Peyer's patch (tissue), 4 donors: Measurements from ENCODE around the gene LMOD1. TPM values are rescaled to one million over a fixed set of nuclear protein-coding genes. Genes with fewer than 3 reads are reported as not detected.
A peak's percentile ranks its signal among the peaks of the same experiment; 100 is the strongest.

Experiments
- DNase-seq, 3 donors: peaks; one replicate each; pipeline ENCODE4 v3.0.0-alpha.2; 2017 to 2019
- H3K27ac ChIP-seq, 4 donors: fragments of 200-600 bp; sonication (generic); one replicate each; pipeline ENCODE4 v1.5.1; 2016 to 2019
- H3K27me3 ChIP-seq, 2 donors: fragments of 200-600 bp; sonication (generic); one replicate each; pipeline ENCODE4 v1.5.1; 2019
- H3K36me3 ChIP-seq, 3 donors: fragments of 200-600 bp; sonication (generic); one replicate each; pipeline ENCODE4 v1.5.1; 2016 to 2019
- H3K4me1 ChIP-seq, 4 donors: fragments of 200-600 bp; sonication (generic); one replicate each; pipeline ENCODE4 v1.5.1; 2016 to 2019
- H3K4me3 ChIP-seq, 4 donors: fragments of 200-600 bp; sonication (generic); 1 replicate in 3 of 4; 2 replicates in 1 of 4; pipeline ENCODE4 v1.5.1; 2016 to 2019; ENCODE audit warnings: mild to moderate bottlenecking in 1 of 4
- H3K9me3 ChIP-seq, 4 donors: fragments of 200-600 bp; sonication (generic); one replicate each; pipeline ENCODE4 v1.5.1; 2016 to 2019; ENCODE audit warnings: mild to moderate bottlenecking in 1 of 4
- POLR2A ChIP-seq, 2 donors: fragments of 450-650 bp; IDR thresholded peaks; one replicate each; pipeline ENCODE4 v1.5.1; 2017; ENCODE audit warnings: antibody characterized with exemption in 2 of 2, mild to moderate bottlenecking in 2 of 2, moderate library complexity in 2 of 2
- total RNA-seq, 4 donors: library from RNA; depleted of rRNA; stranded (reverse); fragments of >200 nt; gene quantifications; one replicate each; pipeline ENCODE4 v1.1.0, GENCODE V29; 2016
- TF ChIP-seq, protein P1 (sequence below), 6 experiments: fragments of 450-650 bp in 4 of 6; fragments of 200-600 bp in 2 of 6; sonication (generic) in 1 of 6; IDR thresholded peaks; one replicate each; pipeline ENCODE4 v1.5.1; 2017 to 2019; ENCODE audit warnings: antibody characterized with exemption in 6 of 6, mild to moderate bottlenecking in 3 of 6, moderate library complexity in 1 of 6

Gene LMOD1
- total RNA-seq, 4 donors from 2014 or later, result 10.0 to 70.1 (median 32.6) TPM

DNA sequence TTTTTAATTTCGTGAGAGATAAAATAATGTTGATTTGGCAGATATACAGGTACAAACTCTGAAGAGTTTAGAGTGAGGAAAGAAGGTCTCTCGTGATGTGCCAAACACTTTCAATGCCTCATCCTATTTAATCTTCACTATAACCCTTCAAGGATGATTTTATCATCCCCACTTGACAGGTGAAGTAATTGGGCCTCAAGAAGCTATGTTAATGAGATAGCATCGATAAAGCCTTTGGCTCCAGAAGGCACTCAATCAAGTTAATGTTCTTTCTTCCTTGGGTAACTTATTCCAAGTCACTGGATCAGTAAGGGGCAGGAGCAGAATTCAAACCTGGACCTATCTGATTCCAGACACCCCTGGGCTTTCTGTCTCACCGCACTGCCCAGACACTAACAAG lies 7.2 kb downstream of the LMOD1 start:
- Histone ChIP-seq H3K27me3 (no peaks in the 10 kb centered on the region), H3K27ac (peak overlapping the region in 2 of 4 donors; percentile 2 to 81), H3K4me1 (no peaks in the 10 kb centered on the region), H3K9me3 (no peaks in the 10 kb centered on the region), H3K4me3 (no peak overlapping the region), H3K36me3 (no peaks in the 10 kb centered on the region)
- no peak for DNase-seq
- TF ChIP-seq POLR2A (IDR thresholded peaks at IDR 0.05), result no peak
- TF ChIP-seq, protein P1, sequence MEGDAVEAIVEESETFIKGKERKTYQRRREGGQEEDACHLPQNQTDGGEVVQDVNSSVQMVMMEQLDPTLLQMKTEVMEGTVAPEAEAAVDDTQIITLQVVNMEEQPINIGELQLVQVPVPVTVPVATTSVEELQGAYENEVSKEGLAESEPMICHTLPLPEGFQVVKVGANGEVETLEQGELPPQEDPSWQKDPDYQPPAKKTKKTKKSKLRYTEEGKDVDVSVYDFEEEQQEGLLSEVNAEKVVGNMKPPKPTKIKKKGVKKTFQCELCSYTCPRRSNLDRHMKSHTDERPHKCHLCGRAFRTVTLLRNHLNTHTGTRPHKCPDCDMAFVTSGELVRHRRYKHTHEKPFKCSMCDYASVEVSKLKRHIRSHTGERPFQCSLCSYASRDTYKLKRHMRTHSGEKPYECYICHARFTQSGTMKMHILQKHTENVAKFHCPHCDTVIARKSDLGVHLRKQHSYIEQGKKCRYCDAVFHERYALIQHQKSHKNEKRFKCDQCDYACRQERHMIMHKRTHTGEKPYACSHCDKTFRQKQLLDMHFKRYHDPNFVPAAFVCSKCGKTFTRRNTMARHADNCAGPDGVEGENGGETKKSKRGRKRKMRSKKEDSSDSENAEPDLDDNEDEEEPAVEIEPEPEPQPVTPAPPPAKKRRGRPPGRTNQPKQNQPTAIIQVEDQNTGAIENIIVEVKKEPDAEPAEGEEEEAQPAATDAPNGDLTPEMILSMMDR (IDR thresholded peaks at IDR 0.05), result no peak

GRCh38 chr1:201938440-201939035 lies 7.8 kb downstream of the LMOD1 start:
- H3K9me3 ChIP-seq, result no peaks in the 10 kb centered on the region
- no peaks in the 10 kb centered on the region for H3K27me3 ChIP-seq
- TF ChIP-seq POLR2A (IDR thresholded peaks at IDR 0.05), result no peak
- TF ChIP-seq, protein P1 (IDR thresholded peaks at IDR 0.05), result no peak
- DNase-seq, result no peak
- no peak overlapping the region for H3K4me3 ChIP-seq
- no peaks in the 10 kb centered on the region for H3K4me1 ChIP-seq
- H3K27ac ChIP-seq, result peak overlapping the region in 3 of 4 donors; percentile 31 to 81 (median 50)
- no peaks in the 10 kb centered on the region for H3K36me3 ChIP-seq

DNA sequence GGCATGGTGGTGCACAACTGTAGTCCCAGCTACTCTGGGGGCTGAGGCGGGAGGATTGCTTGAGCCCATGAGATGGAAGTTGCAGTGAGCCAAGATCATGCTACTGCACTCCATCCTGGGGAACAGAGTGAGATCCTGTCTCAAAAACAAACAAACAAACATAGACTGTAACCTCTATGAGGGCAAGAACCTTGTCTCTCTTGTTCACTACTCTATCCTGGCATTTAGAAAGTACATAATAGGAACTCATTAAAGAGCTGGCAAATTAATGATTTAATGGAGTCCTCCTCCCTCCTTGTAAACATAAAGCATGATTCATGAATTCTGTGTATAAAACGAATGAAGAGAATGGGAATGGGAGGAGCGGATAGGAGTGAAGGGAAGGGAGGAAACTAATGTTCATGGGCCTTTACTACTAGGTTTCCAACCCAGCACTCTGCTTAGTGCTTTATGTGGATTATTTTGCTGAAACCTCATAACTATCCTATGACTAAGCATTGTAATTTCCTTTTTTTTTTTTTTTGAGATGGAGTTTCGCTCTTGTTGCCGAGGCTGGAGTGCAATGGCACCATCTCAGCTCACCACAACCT lies 8.6 kb downstream of the LMOD1 start:
- Histone ChIP-seq H3K27ac (peak overlapping the region in 3 of 4 donors; percentile 31 to 81 (median 50)), H3K9me3 (no peaks in the 10 kb centered on the region), H3K36me3 (no peaks in the 10 kb centered on the region), H3K4me1 (no peaks in the 10 kb centered on the region), H3K4me3 (no peak overlapping the region), H3K27me3 (no peaks in the 10 kb centered on the region)
- TF ChIP-seq POLR2A (IDR thresholded peaks at IDR 0.05), result no peak
- TF ChIP-seq, protein P1 (IDR thresholded peaks at IDR 0.05), result no peak
- no peak for DNase-seq

DNA sequence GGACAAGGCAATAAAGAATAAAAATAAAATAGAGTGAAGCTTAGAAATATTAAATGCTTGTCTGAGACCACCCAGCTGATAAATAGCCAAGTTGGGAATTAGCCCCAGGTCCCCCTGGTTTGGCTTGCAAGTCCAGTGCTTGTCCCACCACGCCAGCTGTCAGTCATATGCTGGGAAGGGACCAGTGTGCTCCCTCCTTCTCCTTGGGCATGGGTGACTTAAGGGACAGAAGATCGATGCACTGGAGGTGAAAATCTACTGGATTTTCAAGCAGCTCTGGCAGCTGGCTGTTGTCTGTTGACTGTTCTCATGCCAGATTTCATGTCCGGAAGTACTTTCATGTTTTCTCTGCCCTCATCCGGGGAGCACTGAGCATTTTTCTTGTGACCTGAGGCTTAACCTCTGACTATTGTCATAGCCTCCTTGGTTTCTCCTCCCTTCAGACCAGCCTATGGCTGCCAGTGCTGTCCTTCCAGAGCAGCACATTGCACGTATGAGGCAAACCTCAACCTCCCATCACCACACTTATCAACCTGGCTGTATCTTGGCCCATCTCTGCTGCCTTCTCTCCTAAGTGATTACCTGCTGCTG lies 12.4 kb downstream of the LMOD1 start:
- Histone ChIP-seq H3K27me3 (no peaks in the 10 kb centered on the region), H3K27ac (peak overlapping the region in 1 of 4 donors; percentile 45), H3K4me3 (no peak overlapping the region), H3K36me3 (no peaks in the 10 kb centered on the region), H3K4me1 (no peaks in the 10 kb centered on the region), H3K9me3 (no peaks in the 10 kb centered on the region)
- no peak for DNase-seq
- TF ChIP-seq, protein P1 (IDR thresholded peaks at IDR 0.05), result no peak
- TF ChIP-seq POLR2A (IDR thresholded peaks at IDR 0.05), result no peak

DNA sequence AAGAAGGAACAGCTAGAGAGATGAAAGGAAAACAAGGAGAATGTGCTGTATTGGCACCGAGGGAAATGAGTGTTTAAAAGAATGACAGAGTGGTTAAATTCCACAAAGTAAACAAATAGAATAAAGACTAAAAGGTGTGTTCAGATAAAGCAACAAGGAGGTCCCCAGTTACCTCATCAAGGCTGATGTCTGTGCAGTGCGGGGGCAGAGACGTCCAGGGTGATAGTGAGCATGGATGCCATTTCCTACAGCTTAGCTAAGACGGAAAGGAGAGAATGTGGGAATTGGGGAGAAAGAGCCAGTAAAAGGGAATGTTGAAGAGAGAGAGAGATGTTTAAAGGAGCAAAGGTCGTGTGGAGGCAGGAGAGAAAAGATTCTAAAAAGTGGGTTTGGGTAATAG lies 15.5 kb downstream of the LMOD1 start:
- TF ChIP-seq POLR2A (IDR thresholded peaks at IDR 0.05), result no peak
- TF ChIP-seq, protein P1 (IDR thresholded peaks at IDR 0.05), result no peak
- no peak overlapping the region for H3K4me3 ChIP-seq
- DNase-seq, result no peak
- H3K4me1 ChIP-seq, result peaks cover 0 to 4% (median 0%) of the 10 kb centered on the region in 4 donors
- H3K36me3 ChIP-seq, result no peaks in the 10 kb centered on the region
- no peaks in the 10 kb centered on the region for H3K9me3 ChIP-seq
- no peak overlapping the region for H3K27ac ChIP-seq
- H3K27me3 ChIP-seq, result no peaks in the 10 kb centered on the region
